HL-60 (cell line): ENCODE data around the gene C1QTNF9.
"Not testable (repeated sequence)": the region's sequence is repeated elsewhere in the genome, so short reads cannot be mapped to it uniquely, and the experiment has no call there.

Experiments used
- DNase-seq, 2 experiments: peaks; one replicate each; pipeline ENCODE4 v3.0.0-alpha.2; 2010 to 2020; ENCODE audit warnings: low read depth in 1 of 2, low spot score in 1 of 2
- H3K27ac ChIP-seq: fragments of 250-450 bp; sonication (Bioruptor Pico); replicated peaks from 2 replicates; pipeline ENCODE4 v1.5.1; 2020; ENCODE audit warnings: mild to moderate bottlenecking, moderate library complexity
- H3K27me3 ChIP-seq: fragments of 250-450 bp; sonication (Bioruptor Pico); 2 replicates; pipeline ENCODE4 v1.5.1; 2021; ENCODE audit warnings: mild to moderate bottlenecking, moderate library complexity; ENCODE audit not compliant: insufficient read depth, poor library complexity, severe bottlenecking
- H3K4me3 ChIP-seq: replicated peaks from 2 replicates; pipeline ENCODE4 v1.5.1; 2011; ENCODE audit warnings: mild to moderate bottlenecking, control low read depth, low read length; ENCODE audit not compliant: insufficient read depth
- CTCF ChIP-seq: IDR thresholded peaks from one replicate; pipeline ENCODE4 v1.5.1; 2011; ENCODE audit warnings: low read length, control low read depth, inconsistent platforms; ENCODE audit not compliant: insufficient read depth
- GABPA ChIP-seq: IDR thresholded peaks from 2 replicates; pipeline ENCODE4 v1.6.1; 2012; ENCODE audit warnings: low read depth
- POLR2AphosphoS5 ChIP-seq: IDR thresholded peaks from 2 replicates; pipeline ENCODE4 v1.6.1; 2012; ENCODE audit warnings: low read depth
- SPI1 ChIP-seq: IDR thresholded peaks from 2 replicates; pipeline ENCODE4 v1.6.1; 2012; ENCODE audit warnings: low read depth, mild to moderate bottlenecking, borderline replicate concordance
- TF ChIP-seq, protein P1 (sequence below): IDR thresholded peaks from 2 replicates; pipeline ENCODE4 v1.6.1; 2012; ENCODE audit warnings: low read depth; ENCODE audit not compliant: insufficient replicate concordance

Gene C1QTNF9

DNA sequence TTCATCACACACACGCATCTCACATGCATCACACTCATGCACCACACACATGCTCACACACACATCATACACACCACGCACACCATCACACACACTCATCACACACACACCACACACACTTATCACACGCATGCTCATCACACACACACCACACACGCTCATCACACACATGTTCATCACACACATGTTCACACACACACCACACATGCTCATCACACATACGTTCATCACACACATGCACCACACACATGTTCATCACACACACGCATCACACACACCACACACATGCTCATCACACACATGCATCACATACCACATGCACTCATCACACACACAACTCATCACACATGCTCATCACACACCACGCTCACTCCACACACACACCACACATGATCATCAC, 46.9 kb downstream of the C1QTNF9 start:
- no peaks in the 10 kb centered on the region for H3K27me3 ChIP-seq
- no peak overlapping the region for H3K4me3 ChIP-seq
- no peak for DNase-seq
- no peak overlapping the region for H3K27ac ChIP-seq
- TF ChIP-seq SPI1 (no peak), CTCF (no peak), GABPA (no peak), POLR2AphosphoS5 (no peak)
- TF ChIP-seq, protein P1, sequence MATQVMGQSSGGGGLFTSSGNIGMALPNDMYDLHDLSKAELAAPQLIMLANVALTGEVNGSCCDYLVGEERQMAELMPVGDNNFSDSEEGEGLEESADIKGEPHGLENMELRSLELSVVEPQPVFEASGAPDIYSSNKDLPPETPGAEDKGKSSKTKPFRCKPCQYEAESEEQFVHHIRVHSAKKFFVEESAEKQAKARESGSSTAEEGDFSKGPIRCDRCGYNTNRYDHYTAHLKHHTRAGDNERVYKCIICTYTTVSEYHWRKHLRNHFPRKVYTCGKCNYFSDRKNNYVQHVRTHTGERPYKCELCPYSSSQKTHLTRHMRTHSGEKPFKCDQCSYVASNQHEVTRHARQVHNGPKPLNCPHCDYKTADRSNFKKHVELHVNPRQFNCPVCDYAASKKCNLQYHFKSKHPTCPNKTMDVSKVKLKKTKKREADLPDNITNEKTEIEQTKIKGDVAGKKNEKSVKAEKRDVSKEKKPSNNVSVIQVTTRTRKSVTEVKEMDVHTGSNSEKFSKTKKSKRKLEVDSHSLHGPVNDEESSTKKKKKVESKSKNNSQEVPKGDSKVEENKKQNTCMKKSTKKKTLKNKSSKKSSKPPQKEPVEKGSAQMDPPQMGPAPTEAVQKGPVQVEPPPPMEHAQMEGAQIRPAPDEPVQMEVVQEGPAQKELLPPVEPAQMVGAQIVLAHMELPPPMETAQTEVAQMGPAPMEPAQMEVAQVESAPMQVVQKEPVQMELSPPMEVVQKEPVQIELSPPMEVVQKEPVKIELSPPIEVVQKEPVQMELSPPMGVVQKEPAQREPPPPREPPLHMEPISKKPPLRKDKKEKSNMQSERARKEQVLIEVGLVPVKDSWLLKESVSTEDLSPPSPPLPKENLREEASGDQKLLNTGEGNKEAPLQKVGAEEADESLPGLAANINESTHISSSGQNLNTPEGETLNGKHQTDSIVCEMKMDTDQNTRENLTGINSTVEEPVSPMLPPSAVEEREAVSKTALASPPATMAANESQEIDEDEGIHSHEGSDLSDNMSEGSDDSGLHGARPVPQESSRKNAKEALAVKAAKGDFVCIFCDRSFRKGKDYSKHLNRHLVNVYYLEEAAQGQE, result no peak

- no peak overlapping the region for H3K4me3 ChIP-seq
- no peaks in the 10 kb centered on the region for H3K27me3 ChIP-seq
These were observed 47.5 kb downstream of the C1QTNF9 start for GRCh38 chr13:24356837-24357236.

GRCh38 chr13:24357756-24358155, 48.4 kb downstream of the C1QTNF9 start:
- Histone ChIP-seq H3K27ac (no peak overlapping the region), H3K4me3 (no peak overlapping the region), H3K27me3 (no peaks in the 10 kb centered on the region)
- TF ChIP-seq SPI1 (no peak), GABPA (no peak), POLR2AphosphoS5 (no peak), CTCF (no peak)
- TF ChIP-seq, protein P1, result no peak
- no peak for DNase-seq

More at GRCh38 chr13:24356837-24357236, 47.5 kb downstream of the C1QTNF9 start:
- TF ChIP-seq CTCF (no peak), POLR2AphosphoS5 (no peak), GABPA (no peak), SPI1 (no peak)
- TF ChIP-seq, protein P1, result no peak
- DNase-seq, result no peak
- no peak overlapping the region for H3K27ac ChIP-seq

DNA sequence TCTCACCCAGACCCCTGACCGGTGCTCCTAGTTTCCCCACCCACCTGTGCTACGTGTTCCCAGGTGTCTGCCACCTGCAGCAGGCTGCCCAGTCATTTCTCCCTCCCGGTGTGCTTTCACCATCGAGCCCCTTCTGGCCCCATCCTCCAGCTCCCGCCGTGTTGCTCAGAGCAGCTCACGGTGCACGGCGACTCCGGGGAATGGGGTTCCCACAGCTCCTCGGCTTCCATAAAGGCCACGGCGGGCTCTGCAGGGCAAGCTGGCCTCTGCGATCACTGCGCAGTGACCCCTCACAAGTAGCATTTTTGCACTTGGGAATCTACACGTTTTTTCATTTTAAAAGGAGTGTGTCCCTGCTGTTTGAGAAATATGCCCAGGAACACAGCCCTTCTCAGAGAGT, 49.5 kb downstream of the C1QTNF9 start:
- not testable (repeated sequence) for H3K4me3 ChIP-seq, H3K27me3 ChIP-seq, H3K27ac ChIP-seq, DNase-seq

- not testable (repeated sequence) for DNase-seq, H3K4me3 ChIP-seq, H3K27me3 ChIP-seq, H3K27ac ChIP-seq
These were observed 49.9 kb downstream of the C1QTNF9 start for GRCh38 chr13:24359252-24359651.
